Activated naive CD8-positive, alpha-beta T cell (primary cell): ENCODE data around the gene ENOX1.

ENCODE experiments used
- H3K27ac Mint-ChIP-seq: one replicate; pipeline ENCODE4 v1.8.0; 2021; ENCODE audit warnings: mixed read lengths
- H3K27me3 Mint-ChIP-seq: one replicate; pipeline ENCODE4 v1.8.0; 2021; ENCODE audit warnings: mixed read lengths
- H3K36me3 Mint-ChIP-seq: one replicate; pipeline ENCODE4 v1.8.0; 2021; ENCODE audit warnings: mixed read lengths
- H3K4me1 Mint-ChIP-seq: one replicate; pipeline ENCODE4 v1.8.0; 2021; ENCODE audit warnings: low read depth, mixed read lengths
- H3K4me3 Mint-ChIP-seq: one replicate; pipeline ENCODE4 v1.8.0; 2021; ENCODE audit warnings: mild to moderate bottlenecking, mixed read lengths
- H3K9me3 Mint-ChIP-seq: one replicate; pipeline ENCODE4 v1.8.0; 2021; ENCODE audit warnings: low read depth, mixed read lengths

The ENOX1 gene

DNA sequence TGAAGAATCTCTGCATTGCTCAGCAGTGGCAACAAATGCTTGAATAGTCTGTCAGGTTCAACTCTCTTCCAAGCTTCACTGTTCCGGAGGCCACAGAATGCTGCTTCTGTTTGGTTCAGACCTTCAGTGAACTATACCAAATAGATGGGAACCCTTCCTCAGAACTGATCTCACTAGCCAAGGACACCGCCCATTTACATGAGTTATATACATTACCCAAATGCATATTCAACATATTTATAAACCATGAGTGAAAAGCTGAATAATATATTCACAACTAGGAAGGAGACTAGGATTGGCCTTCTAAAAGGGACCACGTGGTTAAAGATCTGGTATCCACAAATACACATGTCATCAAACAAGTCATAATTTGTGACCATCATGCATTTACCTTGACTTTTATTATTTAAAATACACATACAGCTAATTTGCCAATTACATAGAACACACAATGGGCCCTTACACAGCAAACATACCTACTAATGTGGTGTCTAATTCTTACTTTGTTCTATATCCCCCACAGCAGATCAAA lies 49.3 kb downstream of the ENOX1 start:
- H3K36me3 Mint-ChIP-seq: no peaks in the 10 kb centered on the region
- no peak overlapping the region for H3K27ac Mint-ChIP-seq
- peaks cover 4% of the 10 kb centered on the region for H3K27me3 Mint-ChIP-seq
- no peak overlapping the region for H3K4me3 Mint-ChIP-seq
- H3K4me1 Mint-ChIP-seq: no peaks in the 10 kb centered on the region
- no peaks in the 10 kb centered on the region for H3K9me3 Mint-ChIP-seq

DNA sequence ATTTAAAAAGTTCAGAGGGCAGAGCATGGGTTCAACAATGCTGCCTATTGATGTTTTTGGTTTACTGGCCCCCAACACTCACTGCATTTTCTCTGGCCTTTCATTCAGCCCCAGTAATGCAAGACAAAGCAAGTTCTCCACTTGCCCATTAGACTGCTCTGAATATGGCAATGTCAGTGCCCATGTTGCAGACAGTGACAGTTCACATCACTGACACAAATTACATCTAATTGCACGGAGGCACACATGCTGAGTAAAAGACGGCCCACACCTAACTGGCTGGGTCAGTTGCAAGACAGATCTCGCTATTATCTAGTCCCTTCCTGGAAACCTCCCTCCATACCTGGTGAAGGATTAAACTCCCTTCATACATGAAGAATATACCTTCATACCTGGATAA lies 54.0 kb downstream of the ENOX1 start:
- no peaks in the 10 kb centered on the region for H3K36me3 Mint-ChIP-seq
- H3K27ac Mint-ChIP-seq: no peak overlapping the region
- H3K27me3 Mint-ChIP-seq: no peaks in the 10 kb centered on the region
- no peaks in the 10 kb centered on the region for H3K4me1 Mint-ChIP-seq
- no peak overlapping the region for H3K4me3 Mint-ChIP-seq
- no peaks in the 10 kb centered on the region for H3K9me3 Mint-ChIP-seq

DNA sequence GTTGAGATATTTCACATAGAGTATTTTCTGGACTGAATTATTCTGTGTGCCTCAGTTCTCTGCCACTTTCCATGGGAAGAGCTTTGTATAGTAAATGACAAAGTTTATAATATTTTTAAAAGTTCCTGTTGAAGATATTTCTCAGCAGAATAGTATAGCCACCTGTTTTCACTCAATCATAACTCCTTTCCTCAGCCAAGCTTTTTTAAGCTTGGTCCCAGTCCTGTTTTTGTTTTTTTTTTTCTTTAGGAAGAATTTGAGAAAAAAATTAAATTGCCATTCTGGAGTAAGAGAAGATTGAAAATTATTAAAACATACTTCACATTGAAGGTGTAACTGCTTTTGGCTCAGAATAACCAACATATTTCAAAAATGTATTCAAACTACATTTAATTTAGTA lies 55.5 kb downstream of the ENOX1 start:
- Mint-ChIP-seq H3K27me3 (peaks cover 2% of the 10 kb centered on the region), H3K27ac (no peak overlapping the region), H3K4me3 (no peak overlapping the region), H3K4me1 (no peaks in the 10 kb centered on the region), H3K36me3 (no peaks in the 10 kb centered on the region), H3K9me3 (no peaks in the 10 kb centered on the region)

DNA sequence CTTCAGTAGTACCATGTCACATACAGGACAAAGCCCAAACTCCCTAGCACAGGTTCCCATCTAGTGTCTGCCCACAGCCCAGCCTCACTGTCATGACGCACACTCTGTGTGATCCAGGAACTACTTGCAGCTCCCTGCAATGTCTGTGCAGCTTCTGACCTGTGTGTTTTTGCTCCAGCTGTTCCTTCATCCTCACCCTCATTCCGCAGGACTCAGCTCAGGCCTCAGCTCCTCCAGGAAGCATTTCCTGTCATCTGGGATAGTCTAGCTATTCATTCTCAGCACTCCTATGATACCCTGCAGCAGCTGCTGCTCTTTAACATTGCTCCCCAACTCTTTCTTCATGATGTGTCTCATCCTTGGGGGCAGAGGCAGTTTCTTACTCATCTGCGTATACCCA lies 56.1 kb downstream of the ENOX1 start:
- H3K36me3 Mint-ChIP-seq: no peaks in the 10 kb centered on the region
- no peak overlapping the region for H3K27ac Mint-ChIP-seq
- H3K27me3 Mint-ChIP-seq: peaks cover 2% of the 10 kb centered on the region
- no peaks in the 10 kb centered on the region for H3K9me3 Mint-ChIP-seq
- no peaks in the 10 kb centered on the region for H3K4me1 Mint-ChIP-seq
- H3K4me3 Mint-ChIP-seq: no peak overlapping the region

DNA sequence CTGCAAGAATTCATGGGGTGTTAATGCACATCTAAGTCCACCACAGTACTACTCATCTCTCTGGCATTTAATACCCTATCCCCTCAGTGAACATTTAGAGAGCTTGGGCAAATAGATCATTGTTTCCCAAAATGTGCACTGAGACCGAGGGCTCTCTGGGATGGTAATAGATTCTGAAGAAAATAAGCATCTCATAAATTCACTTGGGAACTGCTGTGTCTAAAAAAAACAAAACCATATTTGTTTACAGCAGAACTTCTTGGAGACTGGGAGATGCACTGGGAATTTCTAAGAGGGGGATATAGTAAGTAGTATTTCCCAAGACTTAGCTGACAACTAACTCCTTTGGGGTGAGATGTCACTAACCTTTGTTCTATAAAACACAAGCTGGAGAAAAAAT lies 58.4 kb downstream of the ENOX1 start:
- H3K36me3 Mint-ChIP-seq: no peaks in the 10 kb centered on the region
- no peak overlapping the region for H3K27ac Mint-ChIP-seq
- no peaks in the 10 kb centered on the region for H3K9me3 Mint-ChIP-seq
- H3K4me1 Mint-ChIP-seq: no peaks in the 10 kb centered on the region
- H3K4me3 Mint-ChIP-seq: no peak overlapping the region
- H3K27me3 Mint-ChIP-seq: peaks cover 2% of the 10 kb centered on the region

DNA sequence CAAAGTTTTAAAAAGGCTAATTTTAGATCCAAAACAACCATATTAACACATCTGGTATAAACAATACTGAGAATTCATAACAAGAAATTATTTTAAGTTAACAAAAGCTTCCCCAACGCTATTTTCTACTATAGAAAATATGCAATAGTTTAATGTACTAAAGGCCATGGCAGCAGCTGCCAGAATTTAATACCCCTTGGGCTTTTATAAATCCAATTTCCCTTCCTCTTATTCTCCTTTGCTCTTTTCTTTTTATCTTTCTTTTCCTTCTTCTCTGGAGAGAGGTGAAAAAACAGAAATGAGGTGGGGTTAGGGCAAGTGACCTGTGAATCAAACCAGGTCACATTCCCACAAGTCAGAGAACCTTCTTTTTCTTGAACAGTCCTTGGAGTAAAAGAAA lies 58.9 kb downstream of the ENOX1 start:
- Mint-ChIP-seq H3K9me3 (no peaks in the 10 kb centered on the region), H3K27ac (no peak overlapping the region), H3K27me3 (peaks cover 2% of the 10 kb centered on the region), H3K4me1 (no peaks in the 10 kb centered on the region), H3K36me3 (no peaks in the 10 kb centered on the region), H3K4me3 (no peak overlapping the region)

DNA sequence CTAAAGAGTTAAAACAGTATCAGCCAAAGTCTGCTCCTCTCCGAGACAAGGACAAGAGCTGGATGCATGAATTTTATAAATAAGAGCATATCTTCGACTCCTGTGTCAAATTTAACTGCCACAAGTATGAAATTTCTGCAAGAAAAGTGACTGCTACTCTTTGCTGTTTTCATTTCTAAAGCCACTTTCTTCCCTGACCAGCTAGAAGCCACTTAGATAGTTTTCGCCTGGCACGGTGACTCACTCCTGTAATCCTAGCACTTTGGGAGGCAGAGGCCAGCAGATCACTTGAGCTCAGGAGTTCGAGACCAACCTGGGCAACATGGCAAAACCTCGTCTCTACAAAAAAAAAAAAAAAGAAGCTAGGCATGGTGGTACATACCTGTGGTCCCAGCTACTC lies 61.3 kb downstream of the ENOX1 start:
- Mint-ChIP-seq H3K27me3 (peaks cover 6% of the 10 kb centered on the region), H3K4me1 (no peaks in the 10 kb centered on the region), H3K36me3 (no peaks in the 10 kb centered on the region), H3K9me3 (no peaks in the 10 kb centered on the region), H3K4me3 (no peak overlapping the region), H3K27ac (no peak overlapping the region)

DNA sequence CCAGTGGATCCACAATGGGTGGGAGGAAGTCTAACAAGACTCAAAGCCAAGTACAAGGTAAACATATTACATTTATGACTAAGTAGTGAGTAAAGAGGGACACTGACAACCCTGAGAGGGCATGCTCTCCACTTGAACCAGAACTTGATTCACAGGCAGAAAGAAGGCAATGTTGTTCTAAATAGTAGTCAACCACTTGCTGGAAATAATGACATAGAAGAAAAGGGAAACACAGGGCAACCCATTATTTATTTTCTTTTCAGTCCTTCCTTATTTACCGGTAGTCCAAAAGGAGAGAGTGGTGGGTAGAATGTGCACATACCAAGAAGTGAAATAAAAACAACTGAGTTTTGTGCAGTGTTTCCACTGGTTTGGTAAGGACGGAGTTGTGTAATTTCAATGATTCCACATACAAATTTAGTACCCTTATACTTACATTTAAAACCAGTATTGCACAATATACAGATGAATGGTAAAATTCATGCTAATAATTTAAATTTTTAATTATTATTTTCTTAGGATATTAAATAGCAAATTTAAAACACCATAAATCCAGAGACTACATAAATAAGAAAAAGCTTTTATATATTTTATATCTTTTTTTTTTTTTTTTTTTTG lies 65.9 kb downstream of the ENOX1 start:
- Mint-ChIP-seq H3K36me3 (no peaks in the 10 kb centered on the region), H3K27ac (no peak overlapping the region)

DNA sequence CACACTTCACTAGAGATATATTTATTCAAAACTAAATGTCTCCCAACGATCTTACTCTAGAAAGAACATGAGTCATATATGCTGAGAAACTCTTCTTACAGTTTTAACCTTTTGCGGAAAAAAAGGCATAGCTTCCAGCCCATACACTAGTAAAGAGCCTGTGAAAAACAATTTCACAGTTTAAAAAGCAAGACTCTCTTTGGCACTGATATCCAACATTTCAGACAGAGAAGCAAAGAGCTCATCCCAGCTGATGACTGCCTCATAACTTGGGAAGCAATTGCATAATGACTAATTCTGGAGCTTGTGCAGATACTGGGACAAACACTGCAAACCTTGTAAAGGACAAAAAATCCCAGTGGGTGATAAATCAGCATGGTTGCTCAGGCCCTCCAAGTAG lies 88.0 kb downstream of the ENOX1 start:
- Mint-ChIP-seq H3K4me3 (no peak overlapping the region), H3K27me3 (peaks cover 4% of the 10 kb centered on the region), H3K36me3 (no peaks in the 10 kb centered on the region), H3K4me1 (no peaks in the 10 kb centered on the region), H3K27ac (no peak overlapping the region), H3K9me3 (no peaks in the 10 kb centered on the region)

More for the DNA sequence above, 65.9 kb downstream of the ENOX1 start:
- Mint-ChIP-seq H3K27me3 (peaks cover 6% of the 10 kb centered on the region), H3K9me3 (no peaks in the 10 kb centered on the region), H3K4me1 (no peaks in the 10 kb centered on the region), H3K4me3 (no peak overlapping the region)

DNA sequence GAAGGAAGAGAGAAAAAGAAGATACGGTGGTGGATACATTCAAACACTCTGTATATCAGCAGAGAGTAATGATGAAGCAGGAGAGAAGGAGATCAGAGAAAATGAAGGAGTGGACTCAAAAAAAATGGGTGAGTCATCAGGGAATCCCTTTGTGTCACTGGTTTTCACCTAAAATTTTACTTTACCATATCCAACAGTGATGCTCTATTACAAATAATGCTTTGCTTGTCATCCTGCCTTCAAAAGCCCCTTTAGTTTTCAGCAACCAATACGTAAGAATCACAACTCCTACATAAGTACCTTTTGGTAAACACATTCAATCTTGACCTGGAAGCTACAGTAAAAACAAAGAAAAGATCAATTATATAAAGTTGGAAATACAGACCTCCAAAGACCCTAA lies 88.8 kb downstream of the ENOX1 start:
- Mint-ChIP-seq H3K4me1 (no peaks in the 10 kb centered on the region), H3K36me3 (no peaks in the 10 kb centered on the region), H3K4me3 (no peak overlapping the region), H3K9me3 (no peaks in the 10 kb centered on the region), H3K27me3 (peaks cover 4% of the 10 kb centered on the region), H3K27ac (no peak overlapping the region)

DNA sequence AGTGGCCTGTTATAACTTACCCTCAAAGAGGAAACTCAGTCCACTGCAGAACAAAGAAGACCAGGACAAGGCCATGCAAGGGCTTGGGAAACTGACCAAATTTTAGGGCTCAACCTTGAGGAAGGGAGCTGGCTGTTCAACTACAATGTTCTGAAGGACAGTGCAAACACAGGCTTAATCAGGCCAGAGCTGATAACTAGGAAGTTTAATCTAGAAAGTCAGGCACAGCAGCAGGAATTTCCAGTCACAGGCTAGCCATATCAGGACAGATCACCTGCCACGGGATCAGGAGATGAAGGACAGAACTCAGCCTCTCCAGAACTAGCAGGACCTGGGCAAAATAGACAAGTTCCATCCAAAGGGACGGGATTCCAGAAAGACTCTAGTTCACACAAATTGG lies 89.4 kb downstream of the ENOX1 start:
- no peaks in the 10 kb centered on the region for H3K36me3 Mint-ChIP-seq
- no peaks in the 10 kb centered on the region for H3K9me3 Mint-ChIP-seq
- no peak overlapping the region for H3K4me3 Mint-ChIP-seq
- no peak overlapping the region for H3K27ac Mint-ChIP-seq
- peaks cover 4% of the 10 kb centered on the region for H3K27me3 Mint-ChIP-seq
- no peaks in the 10 kb centered on the region for H3K4me1 Mint-ChIP-seq

DNA sequence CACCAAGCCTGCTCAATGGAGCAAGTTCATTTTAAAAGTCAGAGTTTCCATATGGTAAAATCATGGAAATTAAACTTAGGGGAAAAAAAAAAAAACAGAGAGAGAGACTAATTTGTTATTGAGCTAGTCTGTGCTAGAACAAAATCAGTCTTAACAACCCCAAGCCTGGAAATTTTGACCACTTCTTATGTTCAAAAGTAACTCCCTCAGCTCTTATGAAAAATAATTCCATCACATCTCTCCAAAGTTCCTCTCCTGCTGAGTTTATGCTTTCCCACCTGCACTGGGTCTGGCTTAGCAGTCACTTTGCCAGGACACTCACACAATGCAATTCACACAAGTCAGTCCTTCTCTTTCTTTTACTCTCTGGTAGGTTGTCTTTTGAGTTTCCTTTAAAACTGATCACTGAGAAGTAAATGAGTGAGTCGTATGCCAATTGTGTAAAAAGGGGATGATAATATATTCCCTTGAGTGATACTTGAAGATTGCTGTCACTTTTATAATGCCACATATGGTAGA lies 92.6 kb downstream of the ENOX1 start:
- Mint-ChIP-seq H3K4me3 (no peak overlapping the region), H3K4me1 (no peaks in the 10 kb centered on the region), H3K27me3 (peaks cover 7% of the 10 kb centered on the region), H3K9me3 (no peaks in the 10 kb centered on the region), H3K27ac (no peak overlapping the region), H3K36me3 (no peaks in the 10 kb centered on the region)

DNA sequence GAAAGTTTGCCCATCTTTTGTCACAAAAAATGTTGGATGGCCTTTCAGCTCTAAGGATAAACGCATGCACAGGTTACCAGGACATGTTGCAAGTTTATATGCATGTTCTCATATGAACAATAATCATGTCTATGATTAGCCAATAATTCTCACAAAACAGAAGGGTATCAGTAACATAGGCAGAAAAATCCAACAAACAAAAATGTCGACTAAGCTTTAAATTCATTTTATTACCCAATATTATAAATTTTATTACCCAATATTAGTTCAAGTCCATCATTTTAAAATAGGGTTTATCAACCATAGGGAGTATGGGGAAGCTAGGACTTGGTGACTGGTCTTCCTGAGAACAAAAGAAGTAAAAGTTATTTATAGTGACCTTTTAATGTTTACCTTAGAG lies 93.1 kb downstream of the ENOX1 start:
- Mint-ChIP-seq H3K4me1 (no peaks in the 10 kb centered on the region), H3K9me3 (no peaks in the 10 kb centered on the region), H3K27me3 (peaks cover 7% of the 10 kb centered on the region), H3K27ac (no peak overlapping the region), H3K36me3 (no peaks in the 10 kb centered on the region), H3K4me3 (no peak overlapping the region)

DNA sequence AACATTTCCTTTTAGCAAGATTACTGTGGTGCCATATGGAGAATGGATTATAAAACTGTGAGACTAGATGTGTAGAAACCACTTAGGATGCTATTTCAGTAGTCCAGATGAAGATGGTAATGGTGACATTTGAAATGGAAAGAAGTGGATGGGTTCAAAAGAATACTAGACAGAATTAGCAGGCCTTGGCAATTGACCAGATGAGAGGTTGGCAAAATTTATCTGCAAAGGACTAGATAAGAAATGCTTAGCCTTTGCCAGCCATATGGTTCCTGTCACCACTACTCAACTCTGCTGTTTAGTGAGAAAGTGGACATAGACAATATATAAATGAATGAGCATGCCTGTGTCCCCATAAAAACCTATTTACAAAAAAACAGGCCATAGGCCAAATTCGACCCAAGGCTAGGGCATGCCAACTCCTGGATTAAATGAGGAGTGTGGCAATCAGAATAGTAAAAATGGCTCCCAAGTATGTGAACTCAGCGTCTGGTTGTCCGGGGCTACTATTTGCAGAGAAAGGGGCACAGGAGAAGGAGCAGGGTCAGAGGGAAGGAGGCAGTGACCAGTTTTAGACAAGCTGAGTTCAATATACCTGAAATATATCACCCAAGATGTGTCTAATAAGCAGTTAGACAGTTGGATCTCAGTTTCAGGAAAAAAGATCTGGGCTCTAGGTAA lies 98.4 kb downstream of the ENOX1 start:
- Mint-ChIP-seq H3K27me3 (peaks cover 5% of the 10 kb centered on the region), H3K4me3 (no peak overlapping the region), H3K9me3 (no peaks in the 10 kb centered on the region), H3K4me1 (no peaks in the 10 kb centered on the region), H3K27ac (no peak overlapping the region), H3K36me3 (no peaks in the 10 kb centered on the region)

DNA sequence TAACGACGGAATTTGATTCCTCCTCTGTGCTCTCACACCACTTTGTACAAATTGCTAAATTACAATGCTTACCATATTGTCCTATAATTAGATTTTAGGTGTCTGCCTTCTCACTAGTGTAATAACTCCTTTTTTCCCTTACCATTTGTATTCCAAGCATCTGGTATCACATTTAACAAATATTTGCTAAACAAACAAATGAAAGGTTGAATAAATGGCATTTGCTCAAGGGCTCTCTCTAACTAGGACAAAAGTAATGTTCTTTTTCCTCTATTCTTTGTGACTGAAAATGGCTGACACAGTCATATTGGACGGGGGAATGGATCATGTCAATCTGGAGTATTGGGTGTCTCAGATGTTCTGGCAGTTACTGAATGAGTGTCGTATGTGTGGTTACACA lies 99.7 kb downstream of the ENOX1 start:
- no peak overlapping the region for H3K27ac Mint-ChIP-seq
- H3K36me3 Mint-ChIP-seq: no peaks in the 10 kb centered on the region
- no peak overlapping the region for H3K4me3 Mint-ChIP-seq
- no peaks in the 10 kb centered on the region for H3K4me1 Mint-ChIP-seq
- H3K9me3 Mint-ChIP-seq: no peaks in the 10 kb centered on the region
- peaks cover 5% of the 10 kb centered on the region for H3K27me3 Mint-ChIP-seq

DNA sequence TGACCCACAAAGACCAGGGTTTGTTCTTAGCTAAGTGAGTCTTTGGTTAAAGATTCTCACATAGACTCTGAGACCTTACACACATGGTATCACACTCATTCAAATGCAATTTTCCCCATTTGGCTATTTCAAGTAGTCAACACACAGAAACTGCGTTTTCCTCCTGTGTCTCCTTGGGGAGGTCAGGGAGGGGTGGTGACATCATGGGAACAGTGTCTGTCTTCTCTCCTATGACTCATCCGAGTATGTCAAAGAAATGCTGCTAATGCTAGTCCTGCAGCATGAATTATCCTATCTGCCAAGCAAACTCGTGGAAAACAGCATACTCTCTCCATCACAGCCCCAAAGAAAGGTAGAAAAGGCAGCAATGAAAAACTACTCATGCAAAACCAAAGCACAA lies 100.2 kb downstream of the ENOX1 start:
- Mint-ChIP-seq H3K4me1 (no peaks in the 10 kb centered on the region), H3K27ac (no peak overlapping the region), H3K27me3 (peaks cover 4% of the 10 kb centered on the region), H3K9me3 (no peaks in the 10 kb centered on the region), H3K36me3 (no peaks in the 10 kb centered on the region), H3K4me3 (no peak overlapping the region)
